ENCODE data around the gene CHERP. TPM values are rescaled to one million over a fixed set of nuclear protein-coding genes. Genes with fewer than 3 reads are reported as not detected.

The CHERP gene
- total RNA-seq, 1 experiment from 2014 or later, result 101 TPM

DNA sequence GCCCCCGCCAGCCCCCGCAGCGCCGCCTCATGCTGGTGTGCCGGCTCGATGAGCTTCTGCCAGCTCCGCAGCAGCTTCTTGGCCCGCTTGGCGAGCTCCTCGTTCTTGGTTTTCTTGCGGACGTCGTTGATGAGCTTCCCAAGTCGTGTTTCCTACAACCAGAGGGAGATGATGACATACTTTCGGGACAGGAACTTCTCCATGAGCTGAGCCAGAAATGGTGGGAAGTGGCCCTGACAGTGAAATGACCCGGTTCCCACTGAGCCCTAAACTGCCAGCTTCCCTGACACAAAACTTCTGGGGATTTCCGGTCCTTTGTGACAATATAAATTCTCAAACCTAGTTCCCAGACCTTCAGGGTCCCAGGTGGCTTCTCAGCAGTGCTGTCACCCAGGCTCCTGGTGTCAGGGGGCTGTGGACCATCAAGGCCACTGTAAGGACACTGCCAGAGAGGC is 35.3 kb upstream of the CHERP start:
- TF ChIP-seq, protein P1, sequence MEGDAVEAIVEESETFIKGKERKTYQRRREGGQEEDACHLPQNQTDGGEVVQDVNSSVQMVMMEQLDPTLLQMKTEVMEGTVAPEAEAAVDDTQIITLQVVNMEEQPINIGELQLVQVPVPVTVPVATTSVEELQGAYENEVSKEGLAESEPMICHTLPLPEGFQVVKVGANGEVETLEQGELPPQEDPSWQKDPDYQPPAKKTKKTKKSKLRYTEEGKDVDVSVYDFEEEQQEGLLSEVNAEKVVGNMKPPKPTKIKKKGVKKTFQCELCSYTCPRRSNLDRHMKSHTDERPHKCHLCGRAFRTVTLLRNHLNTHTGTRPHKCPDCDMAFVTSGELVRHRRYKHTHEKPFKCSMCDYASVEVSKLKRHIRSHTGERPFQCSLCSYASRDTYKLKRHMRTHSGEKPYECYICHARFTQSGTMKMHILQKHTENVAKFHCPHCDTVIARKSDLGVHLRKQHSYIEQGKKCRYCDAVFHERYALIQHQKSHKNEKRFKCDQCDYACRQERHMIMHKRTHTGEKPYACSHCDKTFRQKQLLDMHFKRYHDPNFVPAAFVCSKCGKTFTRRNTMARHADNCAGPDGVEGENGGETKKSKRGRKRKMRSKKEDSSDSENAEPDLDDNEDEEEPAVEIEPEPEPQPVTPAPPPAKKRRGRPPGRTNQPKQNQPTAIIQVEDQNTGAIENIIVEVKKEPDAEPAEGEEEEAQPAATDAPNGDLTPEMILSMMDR (conservative IDR thresholded peaks at IDR 0.05), result no peak
- no peaks in the 10 kb centered on the region for H3K27me3 ChIP-seq (ENCODE audit: insufficient read depth, low read length)
- H3K4me2 ChIP-seq (ENCODE audit: insufficient read depth, insufficient read length, low read length), result no peak overlapping the region
- Mint-ChIP-seq H3K27me3 (ENCODE audit: low read depth) (no peaks in the 10 kb centered on the region), H3K9me3 (no peaks in the 10 kb centered on the region; a peak in 1 of 5 replicates), H3K4me3 (no peak overlapping the region), H3K4me1 (peaks cover 10 to 16% of the 10 kb centered on the region in 2 experiments), H3K36me3 (ENCODE audit: insufficient read depth in 1 of 3, low read depth in 3 of 3) (peaks cover 10 to 23% (median 18%) of the 10 kb centered on the region in 3 experiments; a peak in 6 of 7 replicates), H3K27ac (no peak overlapping the region)
- H3K9ac ChIP-seq (ENCODE audit: extremely low read depth, insufficient read length, low read length), result no peak overlapping the region
- no peak overlapping the region for H3K56ac ChIP-seq (ENCODE audit: insufficient read length, low read depth, low read length)
- no peak overlapping the region for H3K4ac ChIP-seq (ENCODE audit: low read depth, low read length)
- H3K27ac ChIP-seq (ENCODE audit: insufficient read length, low read depth, low read length), result no peak overlapping the region
- H2AK5ac ChIP-seq (ENCODE audit: insufficient read length, low read length), result no peak overlapping the region
- H3K14ac ChIP-seq (ENCODE audit: insufficient read depth, low read length), result no peak overlapping the region
- H2BK20ac ChIP-seq (ENCODE audit: low read depth, low read length, poor library complexity, severe bottlenecking), result no peak overlapping the region
- peaks cover 6% of the 10 kb centered on the region; the same call in 1 of the 2 replicates for H3K79me2 ChIP-seq (ENCODE audit: insufficient read depth, low read length)
- no peaks in the 10 kb centered on the region for H3K9me3 ChIP-seq (ENCODE audit: control insufficient read depth, low read depth, low read length)
- H4K20me1 ChIP-seq (ENCODE audit: control insufficient read depth, insufficient read depth, insufficient read length), result no peaks in the 10 kb centered on the region
- no peak overlapping the region for H2AFZ ChIP-seq (ENCODE audit: low read length)
- no peak overlapping the region for H2BK5ac ChIP-seq (ENCODE audit: insufficient read length, low read length)
- H3T11ph ChIP-seq (ENCODE audit: low read length), result no peak overlapping the region
- DNase-seq, result no peak
- H3K4me1 ChIP-seq (ENCODE audit: insufficient read depth, low read length), result no peaks in the 10 kb centered on the region
- no CpG with 5 or more reads among the region's 17 CpGs for WGBS (ENCODE audit: extremely low coverage, insufficient read length, low lambda C conversion rate)
- no peak overlapping the region for H4K91ac ChIP-seq (ENCODE audit: insufficient read length, low read depth, low read length)
- H4K5ac ChIP-seq (ENCODE audit: insufficient read length, low read depth, low read length), result no peak overlapping the region
- H3K18ac ChIP-seq (ENCODE audit: insufficient read length, low read depth, low read length), result no peak overlapping the region
- H3K79me1 ChIP-seq (ENCODE audit: insufficient read depth, low read depth, low read length, poor library complexity, severe bottlenecking), result peaks cover 14% of the 10 kb centered on the region
- H3K23ac ChIP-seq (ENCODE audit: insufficient read length, low read depth, low read length), result no peak overlapping the region
- no peak overlapping the region for H2BK15ac ChIP-seq (ENCODE audit: low read depth, low read length)
- peaks cover 8% of the 10 kb centered on the region for H3K23me2 ChIP-seq (ENCODE audit: insufficient read length, low read depth, low read length, poor library complexity, severe bottlenecking)
- no peak overlapping the region for H2BK120ac ChIP-seq (ENCODE audit: low read depth, low read length, poor library complexity, severe bottlenecking)
- H2BK12ac ChIP-seq (ENCODE audit: insufficient read length, low read depth, low read length), result no peak overlapping the region
- no peak overlapping the region for H4K8ac ChIP-seq (replicated peaks; ENCODE audit: insufficient read length, low read depth, low read length)

All from H9 (cell line).